H1 (cell line): ENCODE measurements around the gene MTNR1A. TPM values are rescaled to one million over a fixed set of nuclear protein-coding genes. Genes with fewer than 3 reads are reported as not detected.

Experiments
- CTCF ChIA-PET: fragments of 300-600 bp; sonication (Branson Sonifier 250); formaldehyde crosslinking; loops from one replicate; lab custom pipeline; 2021; ENCODE audit not compliant: partially characterized antibody; lab: Charles Lee
- POLR2A ChIA-PET: fragments of 300-600 bp; sonication (Branson Sonifier 250); formaldehyde crosslinking; loops from one replicate; lab custom pipeline; 2021; ENCODE audit warnings: inconsistent platforms; ENCODE audit not compliant: partially characterized antibody; lab: Charles Lee
- DNase-seq, 2 experiments: peaks; one replicate each; pipeline versions ENCODE4 v3.0.0 to v3.0.0-alpha.2; 2010 to 2022; ENCODE audit warnings: low spot score in 2 of 2, low read depth in 1 of 2, mixed read lengths in 1 of 2
- FAIRE-seq: peaks from 2 replicates; lab custom pipeline; 2011; peaks lifted over from hg19 to GRCh38; lab: Jason Lieb, UNC
- H2AFZ ChIP-seq: 2 replicates; pipeline ENCODE4 v1.8.1; 2012; ENCODE audit warnings: low read length, inconsistent platforms
- H2AK5ac ChIP-seq: 2 replicates; pipeline ENCODE4 v1.6.1; 2013; ENCODE audit warnings: low read depth, low read length
- H2BK120ac ChIP-seq: replicated peaks from 2 replicates; pipeline ENCODE3; 2013; ENCODE audit warnings: low read depth, low read length, inconsistent platforms
- H2BK12ac ChIP-seq: 2 replicates; pipeline ENCODE4 v1.6.1; 2013; ENCODE audit warnings: low read depth, low read length
- H2BK15ac ChIP-seq: 2 replicates; pipeline ENCODE4 v1.6.1; 2013; ENCODE audit warnings: low read length
- H2BK20ac ChIP-seq: 2 replicates; pipeline ENCODE4 v1.6.1; 2013; ENCODE audit warnings: low read length
- H2BK5ac ChIP-seq: 2 replicates; pipeline ENCODE4 v1.6.1; 2013; ENCODE audit warnings: low read depth, low read length
- H3K14ac ChIP-seq: 2 replicates; pipeline ENCODE4 v1.6.1; 2013; ENCODE audit warnings: inconsistent platforms; ENCODE audit not compliant: insufficient read length
- H3K18ac ChIP-seq: 2 replicates; pipeline ENCODE4 v1.6.1; 2013; ENCODE audit warnings: low read length; ENCODE audit errors: extremely low read depth
- H3K23ac ChIP-seq: 2 replicates; pipeline ENCODE4 v1.6.1; 2013; ENCODE audit warnings: inconsistent platforms; ENCODE audit not compliant: insufficient read length
- H3K23me2 ChIP-seq: 2 replicates; pipeline ENCODE4 v1.6.1; 2013; ENCODE audit warnings: low read depth, low read length
- H3K27ac ChIP-seq: 2 replicates; pipeline ENCODE4 v1.6.1; 2011; ENCODE audit warnings: low read depth, low read length, inconsistent platforms
- H3K27me3 ChIP-seq, 4 experiments: replicated peaks in 1 of 4; 1 replicate in 1 of 4; 2 replicates in 3 of 4; pipeline versions ENCODE4 v1.6.1 to v1.8.1; 2011 to 2013; ENCODE audit warnings: low read length in 3 of 4, mild to moderate bottlenecking in 3 of 4, inconsistent platforms in 2 of 4, mixed read lengths in 2 of 4, moderate library complexity in 1 of 4; ENCODE audit not compliant: control insufficient read depth in 3 of 4, insufficient read depth in 3 of 4; ENCODE audit errors: extremely low read depth in 1 of 4
- H3K36me3 ChIP-seq, 4 experiments: 2 replicates each; pipeline versions ENCODE4 v1.6.1 to v1.8.1; 2011 to 2013; ENCODE audit warnings: mild to moderate bottlenecking in 4 of 4, low read length in 3 of 4, moderate library complexity in 2 of 4, control low read depth in 1 of 4, inconsistent platforms in 1 of 4; ENCODE audit not compliant: insufficient read depth in 4 of 4, control insufficient read depth in 2 of 4
- H3K4ac ChIP-seq: replicated peaks from 2 replicates; pipeline ENCODE3; 2013; ENCODE audit warnings: low read length, low read depth, mixed read lengths, inconsistent platforms; ENCODE audit not compliant: insufficient read length
- H3K4me1 ChIP-seq, 4 experiments: replicated peaks in 1 of 4; 1 replicate in 1 of 4; 2 replicates in 3 of 4; pipeline versions ENCODE4 v1.6.1 to v1.8.1; 2011 to 2013; ENCODE audit warnings: low read length in 3 of 4, inconsistent platforms in 2 of 4, mixed read lengths in 1 of 4; ENCODE audit not compliant: insufficient read depth in 4 of 4, control insufficient read depth in 3 of 4
- H3K4me2 ChIP-seq, 2 experiments: 2 replicates each; pipeline versions ENCODE4 v1.6.1 to v1.8.1; 2011 to 2013; ENCODE audit warnings: low read depth in 2 of 2, low read length in 2 of 2, control low read depth in 1 of 2, inconsistent platforms in 1 of 2, mild to moderate bottlenecking in 1 of 2; ENCODE audit not compliant: insufficient read depth in 1 of 2
- H3K4me3 ChIP-seq, 4 experiments: fragments of 200-600, 300-600 bp in 1 of 4; sonication (generic), shearing (Covaris generic), sonication (Bioruptor Twin) in 1 of 4; 2 replicates each; pipeline versions ENCODE4 v1.5.1 to v1.8.1; 2011 to 2016; ENCODE audit warnings: low read length in 4 of 4, low read depth in 3 of 4, control low read depth in 2 of 4, inconsistent platforms in 2 of 4, mild to moderate bottlenecking in 2 of 4, mixed read lengths in 1 of 4, moderate library complexity in 1 of 4; ENCODE audit not compliant: insufficient read depth in 2 of 4; ENCODE audit errors: extremely low read depth in 1 of 4
- H3K56ac ChIP-seq: replicated peaks from 2 replicates; pipeline ENCODE3; 2013; ENCODE audit warnings: low read depth, mild to moderate bottlenecking, mixed read lengths, low read length, inconsistent platforms; ENCODE audit not compliant: insufficient read length
- H3K79me1 ChIP-seq: 2 replicates; pipeline ENCODE4 v1.6.1; 2013; ENCODE audit warnings: low read depth, low read length, control low read depth
- H3K79me2 ChIP-seq, 2 experiments: 2 replicates each; pipeline versions ENCODE4 v1.6.1 to v1.8.1; 2012 to 2013; ENCODE audit warnings: low read length in 2 of 2, mild to moderate bottlenecking in 2 of 2, inconsistent platforms in 1 of 2; ENCODE audit not compliant: insufficient read depth in 2 of 2, control insufficient read depth in 1 of 2
- H3K9ac ChIP-seq, 4 experiments: replicated peaks in 1 of 4; 1 replicate in 1 of 4; 2 replicates in 3 of 4; pipeline versions ENCODE4 v1.6.1 to v1.8.1; 2011 to 2013; ENCODE audit warnings: low read depth in 3 of 4, low read length in 3 of 4, control low read depth in 2 of 4, mild to moderate bottlenecking in 2 of 4, moderate library complexity in 2 of 4, inconsistent platforms in 1 of 4; ENCODE audit errors: extremely low read depth in 1 of 4
- H3K9me3 ChIP-seq, 2 experiments: 2 replicates each; pipeline versions ENCODE4 v1.6.1 to v1.8.1; 2012 to 2013; ENCODE audit warnings: mild to moderate bottlenecking in 2 of 2, moderate library complexity in 2 of 2, control low read depth in 1 of 2, inconsistent platforms in 1 of 2, low read depth in 1 of 2, low read length in 1 of 2, mixed read lengths in 1 of 2; ENCODE audit not compliant: insufficient read depth in 2 of 2
- H4K20me1 ChIP-seq, 2 experiments: replicated peaks in 1 of 2; 2 replicates each; pipeline versions ENCODE3 to v1.8.1; 2011 to 2013; ENCODE audit warnings: inconsistent platforms in 2 of 2, low read length in 2 of 2, mild to moderate bottlenecking in 1 of 2; ENCODE audit not compliant: insufficient read depth in 2 of 2, control insufficient read depth in 1 of 2
- H4K5ac ChIP-seq: 2 replicates; pipeline ENCODE4 v1.6.1; 2013; ENCODE audit warnings: low read length, low read depth, mixed read lengths, inconsistent platforms; ENCODE audit not compliant: insufficient read length
- H4K8ac ChIP-seq: 2 replicates; pipeline ENCODE4 v1.8.0; 2013; ENCODE audit warnings: mild to moderate bottlenecking, moderate library complexity, low read length, inconsistent platforms; ENCODE audit not compliant: insufficient read depth; ENCODE audit errors: extremely low read depth
- H4K91ac ChIP-seq: replicated peaks from 2 replicates; pipeline ENCODE3; 2013; ENCODE audit warnings: low read length, mixed read lengths, inconsistent platforms; ENCODE audit not compliant: insufficient read length
- ATF3 ChIP-seq: IDR thresholded peaks from 2 replicates; pipeline ENCODE4 v1.6.1; 2011; ENCODE audit warnings: low read depth, mild to moderate bottlenecking, low read length; ENCODE audit not compliant: insufficient read depth
- BACH1 ChIP-seq: IDR thresholded peaks from 2 replicates; pipeline ENCODE4 v1.6.1; 2012; ENCODE audit warnings: low read length, improper control_type of control experiment
- FOSL1 ChIP-seq: IDR thresholded peaks from 2 replicates; pipeline ENCODE4 v1.6.1; 2011; ENCODE audit warnings: mild to moderate bottlenecking, low read depth, low read length, moderate library complexity; ENCODE audit not compliant: insufficient read depth
- JUND ChIP-seq: IDR thresholded peaks from 2 replicates; pipeline ENCODE4 v1.6.1; 2011; ENCODE audit warnings: mild to moderate bottlenecking, improper control_type of control experiment, low read length
- NANOG ChIP-seq: IDR thresholded peaks from 2 replicates; pipeline ENCODE4 v1.6.1; 2011; ENCODE audit warnings: low read length, low read depth, mild to moderate bottlenecking, inconsistent platforms; ENCODE audit not compliant: insufficient read depth, poor library complexity, severe bottlenecking
- POU5F1 ChIP-seq: IDR thresholded peaks from 2 replicates; pipeline ENCODE4 v1.6.1; 2011; ENCODE audit warnings: low read depth, mild to moderate bottlenecking, low read length, moderate library complexity
- SAP30 ChIP-seq: fragments of 300-600 bp; sonication (generic); IDR thresholded peaks from 2 replicates; pipeline ENCODE4 v1.7.1; 2012; ENCODE audit warnings: low read length, moderate library complexity, mild to moderate bottlenecking, inconsistent platforms; ENCODE audit not compliant: insufficient read depth, insufficient replicate concordance
- WGBS, 2 experiments: shearing (Covaris generic) in 1 of 2; methylation state at CpG; one replicate each; pipeline versions ENCODE4 v1.1.6 to v1.1.7; 2013 to 2015; ENCODE audit warnings: low lambda C conversion rate in 2 of 2, mixed read lengths in 2 of 2, inconsistent platforms in 1 of 2, low coverage in 1 of 2, missing lambda C conversion rate in 1 of 2; ENCODE audit not compliant: insufficient replicate concordance in 2 of 2, insufficient coverage in 1 of 2, insufficient read length in 1 of 2; ENCODE audit errors: extremely low coverage in 1 of 2, missing lambda C conversion rate in 1 of 2; 5-methylcytosine and 5-hydroxymethylcytosine counted together
- polyA plus RNA-seq, 7 experiments: library from polyadenylated mRNA; depleted of rRNA in 3 of 7; stranded (reverse) in 5 of 7; unstranded in 2 of 7; fragments of >200 nt in 5 of 7; fragments of 200-250 nt in 2 of 7; gene quantifications; 1 replicate in 5 of 7; 2 replicates in 1 of 7; 4 replicates in 1 of 7; pipeline versions ENCODE4 v1.2.1 to v1.2.3, GENCODE V29; 2011 to 2013; ENCODE audit warnings: missing spikeins in 2 of 7, mixed read lengths in 2 of 7
- total RNA-seq: library from RNA; stranded (reverse); fragmentation: NEBNext Ultra II Directional; extraction: Animal tissue kit (Norgen Biotek cat#: 25700); gene quantifications from 2 replicates; pipeline ENCODE4 v1.2.1, GENCODE V29; 2021

MTNR1A gene
- total and polyA plus RNA-seq, 2 of the 8 experiments (the other 6 are each of a cell fraction or from before 2014, with no cell fraction given): 0.45 to 1.0 TPM

- no peak overlapping the region for H2BK12ac ChIP-seq
- H3K56ac ChIP-seq: no peak overlapping the region
- no peak overlapping the region for H3K4me2 ChIP-seq
- H3K9ac ChIP-seq: no peak overlapping the region
- H3K27ac ChIP-seq: no peak overlapping the region
- H4K91ac ChIP-seq: no peak overlapping the region
- H3K9me3 ChIP-seq: no peaks in the 10 kb centered on the region
- no peaks in the 10 kb centered on the region; the same call in 1 of the 2 replicates for H3K23me2 ChIP-seq
- no peak overlapping the region for H2AK5ac ChIP-seq
- H3K18ac ChIP-seq: no peak overlapping the region
- H3K27me3 ChIP-seq: no peaks in the 10 kb centered on the region
- ChIA-PET CTCF (no interaction called here), POLR2A (interaction anchor here (0.6 kb wide), 1 partner anchor 16 kb away, joined by 3 read pairs; no protein-coding TSS in a partner anchor)
- H2BK5ac ChIP-seq: no peak overlapping the region
- 94% methylated on average over 16 of the region's 16 CpGs; no CpG with 5 or more reads in 1 of the 2 experiments for WGBS, 2 experiments
- no peak overlapping the region for H2BK20ac ChIP-seq
- FAIRE-seq (no peak), DNase-seq (no peak)
- no peak overlapping the region for H3K14ac ChIP-seq
- no peak overlapping the region for H3K4me3 ChIP-seq
- no peaks in the 10 kb centered on the region for H3K79me1 ChIP-seq
- H3K4ac ChIP-seq: no peak overlapping the region
- H3K23ac ChIP-seq: no peak overlapping the region
- no peaks in the 10 kb centered on the region for H3K79me2 ChIP-seq
- no peaks in the 10 kb centered on the region for H4K20me1 ChIP-seq
- no peak overlapping the region for H2BK120ac ChIP-seq
- H2BK15ac ChIP-seq: no peak overlapping the region
- TF ChIP-seq ATF3: no peak
- TF ChIP-seq SAP30: no peak
- TF ChIP-seq BACH1: no peak
- TF ChIP-seq POU5F1: no peak
- no peak for TF ChIP-seq JUND
- TF ChIP-seq FOSL1: no peak
- no peak for TF ChIP-seq NANOG
- H3K36me3 ChIP-seq: no peaks in the 10 kb centered on the region
- no peak overlapping the region for H2AFZ ChIP-seq
- H3K4me1 ChIP-seq: peaks cover 0 to 11% (median 4%) of the 10 kb centered on the region in 4 experiments; a peak in 1 of 7 replicates
- no peak overlapping the region for H4K5ac ChIP-seq
- no peak overlapping the region for H4K8ac ChIP-seq
Observed at GRCh38 chr4:186483656-186484055, 71.7 kb downstream of the MTNR1A start.
